K562 (cell line): ENCODE data around the gene RIT2. TPM values are rescaled to one million over a fixed set of nuclear protein-coding genes. Genes with fewer than 3 reads are reported as not detected.

Experiments
- ATAC-seq: fragments of 200-7000 bp; cut with Tn5 transposase; 3 replicates; pipeline ENCODE4 v1.9.1; 2020; ENCODE audit warnings: moderate library complexity
- BruUV-seq: library from RNA; stranded (reverse); fragments of 400-500 nt; replicated peaks from 2 replicates; lab custom pipeline; 2021; lab: Mats Ljungman, UMichigan
- CTCF ChIA-PET: fragments of 300-600 bp; formaldehyde crosslinking; extraction: SDS; loops from one replicate; lab custom pipeline; 2021; ENCODE audit warnings: low intra/inter-chr PET ratio; lab: Yijun Ruan, JAX
- POLR2A ChIA-PET: fragments of 300-600, 350-650 bp; sonication (Branson Sonifier 250); formaldehyde crosslinking; extraction: SDS; loops from one replicate; lab custom pipeline; 2021; ENCODE audit warnings: antibody characterized with exemption, inconsistent platforms; lab: Yijun Ruan, JAX
- DNase-seq, 4 experiments: peaks; one replicate each; pipeline versions ENCODE4 v3.0.0 to v3.0.0-alpha.2; 2011 to 2018; ENCODE audit warnings: low spot score in 3 of 4, mixed read lengths in 3 of 4; ENCODE audit errors: extremely low read depth in 1 of 4
- FAIRE-seq: peaks from 2 replicates; lab custom pipeline; 2011; peaks lifted over from hg19 to GRCh38; lab: Jason Lieb, UNC
- H2AFZ ChIP-seq: 2 replicates; pipeline ENCODE4 v1.6.0; 2011; ENCODE audit warnings: low read depth, low read length, control low read depth, inconsistent platforms
- H3K27ac ChIP-seq: fragments of 200-600 bp; 3 replicates; pipeline ENCODE4 v1.8.0; 2011; ENCODE audit warnings: low read depth, mild to moderate bottlenecking, control low read depth, inconsistent platforms, low read length, moderate library complexity, mixed read lengths; ENCODE audit errors: extremely low read depth
- H3K27me3 ChIP-seq, 2 experiments: fragments of 300-600 bp in 1 of 2; 2 replicates in 1 of 2; 3 replicates in 1 of 2; pipeline versions ENCODE4 v1.6.0 to v1.8.0; 2011; ENCODE audit warnings: inconsistent platforms in 2 of 2, low read length in 2 of 2, mild to moderate bottlenecking in 1 of 2, mixed read lengths in 1 of 2, moderate library complexity in 1 of 2; ENCODE audit not compliant: control insufficient read depth in 2 of 2, insufficient read depth in 2 of 2
- H3K36me3 ChIP-seq: fragments of 300-600 bp; 3 replicates; pipeline ENCODE4 v1.8.0; 2011; ENCODE audit warnings: mild to moderate bottlenecking, low read length, inconsistent platforms; ENCODE audit not compliant: control insufficient read depth, insufficient read depth
- H3K4me1 ChIP-seq, 2 experiments: fragments of 200-600 bp in 1 of 2; replicated peaks in 1 of 2; 2 replicates in 1 of 2; 3 replicates in 1 of 2; pipeline versions ENCODE4 v1.5.1 to v1.8.0; 2011; ENCODE audit warnings: inconsistent platforms in 2 of 2, low read length in 2 of 2, mild to moderate bottlenecking in 1 of 2, mixed read lengths in 1 of 2, moderate library complexity in 1 of 2; ENCODE audit not compliant: control insufficient read depth in 2 of 2, insufficient read depth in 2 of 2
- H3K4me2 ChIP-seq: 2 replicates; pipeline ENCODE4 v1.6.1; 2011; ENCODE audit warnings: low read length, control low read depth, inconsistent platforms, mixed read lengths; ENCODE audit not compliant: insufficient read depth
- H3K4me3 ChIP-seq: fragments of 200-600 bp; sonication (generic), shearing (Covaris generic); 2 replicates; pipeline ENCODE4 v1.5.1; 2016; ENCODE audit warnings: control low read depth, inconsistent platforms
- H3K79me2 ChIP-seq: fragments of 200-600 bp; 3 replicates; pipeline ENCODE4 v1.8.0; 2011; ENCODE audit warnings: low read length, inconsistent platforms; ENCODE audit not compliant: control insufficient read depth, insufficient read depth
- H3K9ac ChIP-seq, 2 experiments: 2 replicates each; pipeline versions ENCODE4 v1.6.0 to v1.6.1; 2011; ENCODE audit warnings: low read depth in 2 of 2, low read length in 2 of 2, control low read depth in 1 of 2, inconsistent platforms in 1 of 2, mild to moderate bottlenecking in 1 of 2, mixed read lengths in 1 of 2; ENCODE audit not compliant: insufficient read depth in 1 of 2
- H3K9me1 ChIP-seq: one replicate; pipeline ENCODE4 v1.6.0; 2011; ENCODE audit warnings: inconsistent platforms, mild to moderate bottlenecking, low read length, moderate library complexity; ENCODE audit not compliant: control insufficient read depth, insufficient read depth
- H3K9me3 ChIP-seq: replicated peaks from 2 replicates; pipeline ENCODE4 v1.5.1; 2011; ENCODE audit warnings: low read depth, low read length, inconsistent platforms; ENCODE audit not compliant: control insufficient read depth, insufficient read depth
- H4K20me1 ChIP-seq: replicated peaks from 2 replicates; pipeline ENCODE4 v1.6.1; 2011; ENCODE audit warnings: low read length, inconsistent platforms, mixed read lengths; ENCODE audit not compliant: control insufficient read depth, insufficient read depth
- ATF7 ChIP-seq: fragments of 450-650 bp; IDR thresholded peaks from 2 replicates; pipeline ENCODE4 v1.7.1; 2014; ENCODE audit warnings: mild to moderate bottlenecking, moderate library complexity
- BRD4 ChIP-seq: fragments of 200-600 bp; sonication (generic); IDR thresholded peaks from 2 replicates; pipeline ENCODE4 v1.6.1; 2017; ENCODE audit warnings: inconsistent platforms
- DMBX1 ChIP-seq: fragments of 250-450 bp; sonication (Bioruptor Pico); IDR thresholded peaks from 2 replicates; pipeline ENCODE4 v1.8.0; 2022; ENCODE audit warnings: inconsistent platforms, mild to moderate bottlenecking, moderate library complexity, borderline replicate concordance
- GTF2A2 ChIP-seq: IDR thresholded peaks from 2 replicates; pipeline ENCODE4 v1.6.1; 2016; ENCODE audit warnings: mild to moderate bottlenecking, missing genetic modification characterization, missing compliant biosample characterization
- NCOA6 ChIP-seq: fragments of 450-650 bp; IDR thresholded peaks from 2 replicates; pipeline ENCODE4 v1.6.1; 2017; ENCODE audit warnings: mild to moderate bottlenecking
- SMARCC2 ChIP-seq: fragments of 450-650 bp; IDR thresholded peaks from 2 replicates; pipeline ENCODE4 v1.6.1; 2017; ENCODE audit warnings: antibody characterized with exemption, moderate library complexity, mild to moderate bottlenecking, low read depth
- SP2 ChIP-seq: IDR thresholded peaks from 2 replicates; pipeline ENCODE4 v1.6.1; 2011; ENCODE audit warnings: mild to moderate bottlenecking, low read depth, low read length, moderate library complexity; ENCODE audit not compliant: poor library complexity, severe bottlenecking; ENCODE audit errors: extremely low read depth
- SPI1 ChIP-seq: IDR thresholded peaks from 2 replicates; pipeline ENCODE4 v1.6.1; 2011; ENCODE audit warnings: low read depth, low read length, control low read depth, borderline replicate concordance
- ZNF24 ChIP-seq: fragments of 450-650 bp; IDR thresholded peaks from 2 replicates; pipeline ENCODE4 v1.6.1; 2016
- ZNF253 ChIP-seq: fragments of 250-450 bp; sonication (Bioruptor Pico); conservative IDR thresholded peaks from 2 replicates; pipeline ENCODE4 v1.6.1; 2021; ENCODE audit warnings: mild to moderate bottlenecking
- in situ Hi-C: fragments of 300-500 bp; cut with MboI; formaldehyde crosslinking; loops from 4 replicates; pipeline ENCODE4 v1.15.0; 2018; ENCODE audit warnings: inconsistent platforms, mixed read lengths
- intact Hi-C: fragments of 100-400 bp; cut with micrococcal nuclease; formaldehyde crosslinking; loops from 2 replicates; pipeline ENCODE4 v1.14.2; 2022
- polyA plus RNA-seq, 8 experiments: library from polyadenylated mRNA; depleted of rRNA in 4 of 8; stranded (reverse) in 5 of 8; unstranded in 3 of 8; fragments of >200 nt; fragmentation: Nextera tagmentation in 2 of 8; fragmentation: Illumina TruSeq in 1 of 8; extraction: Ambion mirVana in 2 of 8; extraction: Trizol in 1 of 8; gene quantifications; 2 replicates each; pipeline versions ENCODE4 v1.2.1 to v1.2.3, GENCODE V29; 2011 to 2014; ENCODE audit warnings: inconsistent platforms in 1 of 8, missing spikeins in 1 of 8
- total RNA-seq, 7 experiments: library from RNA; depleted of rRNA in 6 of 7; stranded (reverse); fragments of >200 nt in 6 of 7; fragmentation: Illumina TruSeq in 2 of 7; extraction: Trizol in 2 of 7; gene quantifications; 2 replicates each; pipeline versions ENCODE4 v1.2.1 to v1.2.3, GENCODE V29; 2011 to 2021; ENCODE audit warnings: low replicate concordance in 1 of 7
- TF ChIP-seq, protein P1 (sequence below): sonication (generic); formaldehyde crosslinking; IDR thresholded peaks from 2 replicates; pipeline ENCODE4 v1.8.0; 2023; ENCODE audit warnings: mild to moderate bottlenecking, missing genetic modification reagents
- TF ChIP-seq, protein P2 (sequence below): sonication (generic); formaldehyde crosslinking; IDR thresholded peaks from 2 replicates; pipeline ENCODE4 v1.8.0; 2022; ENCODE audit warnings: missing genetic modification reagents, mild to moderate bottlenecking, moderate library complexity, borderline replicate concordance
- TF ChIP-seq, protein P3 (sequence below): fragments of 250-450 bp; sonication (Bioruptor Pico); IDR thresholded peaks from 2 replicates; pipeline ENCODE4 v1.8.0; 2022; ENCODE audit warnings: moderate library complexity, mild to moderate bottlenecking, inconsistent platforms
- TF ChIP-seq, protein P4 (sequence below): fragments of 250-450 bp; sonication (Bioruptor Pico); IDR thresholded peaks from 2 replicates; pipeline ENCODE4 v1.4.0; 2020
- TF ChIP-seq, protein P5 (sequence below), 2 experiments: IDR thresholded peaks; 2 replicates each; pipeline ENCODE4 v1.6.1; 2011; ENCODE audit warnings: borderline replicate concordance in 1 of 2, control low read depth in 1 of 2, low read depth in 1 of 2, low read length in 1 of 2, mild to moderate bottlenecking in 1 of 2, mixed read lengths in 1 of 2, moderate library complexity in 1 of 2; ENCODE audit not compliant: insufficient read depth in 1 of 2, insufficient read length in 1 of 2, poor library complexity in 1 of 2, severe bottlenecking in 1 of 2; ENCODE audit errors: extremely low read depth in 1 of 2
- TF ChIP-seq, protein P6 (sequence below): fragments of 450-650 bp; conservative IDR thresholded peaks from 2 replicates; pipeline ENCODE4 v1.6.1; 2016; ENCODE audit warnings: missing genetic modification characterization, low read depth, mild to moderate bottlenecking, missing compliant biosample characterization, moderate library complexity

Gene RIT2
- total and polyA plus RNA-seq, 9 of the 15 experiments (the other 6 are each of a cell fraction or from before 2014, with no cell fraction given) = not detected

DNA sequence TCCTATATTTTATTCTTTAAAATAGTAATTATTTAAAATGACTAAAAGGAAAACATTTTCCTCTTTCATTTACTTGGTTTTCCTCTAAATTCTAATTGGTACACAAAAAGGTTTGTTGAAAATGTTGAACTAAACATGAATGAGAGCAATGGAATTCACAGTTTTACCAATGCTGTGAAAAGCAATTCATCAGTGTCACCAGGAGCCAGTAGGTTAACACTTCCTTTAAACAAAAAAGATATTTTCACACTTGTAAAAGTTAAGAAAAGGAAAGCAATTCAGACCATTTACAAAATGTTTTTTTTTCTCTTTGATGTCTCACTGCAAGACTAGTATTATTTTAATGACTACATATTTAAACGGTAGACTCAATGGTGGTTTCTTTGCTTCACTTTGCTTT, 341.6 kb downstream of the RIT2 start (continued):
- TF ChIP-seq, protein P1, sequence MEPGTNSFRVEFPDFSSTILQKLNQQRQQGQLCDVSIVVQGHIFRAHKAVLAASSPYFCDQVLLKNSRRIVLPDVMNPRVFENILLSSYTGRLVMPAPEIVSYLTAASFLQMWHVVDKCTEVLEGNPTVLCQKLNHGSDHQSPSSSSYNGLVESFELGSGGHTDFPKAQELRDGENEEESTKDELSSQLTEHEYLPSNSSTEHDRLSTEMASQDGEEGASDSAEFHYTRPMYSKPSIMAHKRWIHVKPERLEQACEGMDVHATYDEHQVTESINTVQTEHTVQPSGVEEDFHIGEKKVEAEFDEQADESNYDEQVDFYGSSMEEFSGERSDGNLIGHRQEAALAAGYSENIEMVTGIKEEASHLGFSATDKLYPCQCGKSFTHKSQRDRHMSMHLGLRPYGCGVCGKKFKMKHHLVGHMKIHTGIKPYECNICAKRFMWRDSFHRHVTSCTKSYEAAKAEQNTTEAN (CRISPR knock-in tag) = no peak
- TF ChIP-seq, all 486 proteins: peak for 0

DNA sequence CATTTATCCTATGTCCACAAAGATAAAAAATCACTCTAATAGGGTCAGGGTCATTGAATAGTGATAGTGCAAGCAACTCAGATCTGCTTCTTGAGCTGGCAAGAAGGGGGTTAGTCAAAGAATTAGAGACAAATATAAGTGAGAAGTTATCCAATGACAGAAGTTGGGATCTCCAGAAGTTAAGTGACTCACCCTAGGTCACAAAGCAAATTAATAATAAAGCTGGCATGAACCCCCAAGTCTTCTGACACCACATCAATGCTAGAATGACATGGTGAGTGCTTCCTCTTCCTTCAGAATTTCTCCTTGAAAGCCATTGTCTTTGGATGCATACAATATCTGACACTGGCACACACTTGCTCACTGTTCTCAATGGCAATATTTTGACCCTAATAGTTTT, 343.5 kb downstream of the RIT2 start:
- Histone ChIP-seq H3K4me1 (no peaks in the 10 kb centered on the region), H3K9me1 (no peaks in the 10 kb centered on the region), H3K27me3 (no peaks in the 10 kb centered on the region), H2AFZ (no peak overlapping the region), H3K9ac (no peak overlapping the region), H3K36me3 (no peaks in the 10 kb centered on the region), H4K20me1 (no peaks in the 10 kb centered on the region), H3K79me2 (no peaks in the 10 kb centered on the region), H3K4me3 (no peak overlapping the region), H3K9me3 (no peaks in the 10 kb centered on the region), H3K27ac (no peak overlapping the region), H3K4me2 (no peak overlapping the region)
- no peak for FAIRE-seq
- POLR2A ChIA-PET = no interaction called here
- in situ Hi-C loops = no loop called here
- DNase-seq = no peak
- intact Hi-C loops = no loop called here
- CTCF ChIA-PET = no interaction called here
- no peak for ATAC-seq
- no TSS peak for BruUV-seq
- TF ChIP-seq ZNF253 (CRISPR knock-in tag) (no peak), ATF7 (no peak), GTF2A2 (tag) (no peak), SMARCC2 (no peak), SPI1 (no peak), NCOA6 (no peak), BRD4 (no peak), DMBX1 (CRISPR knock-in tag) (no peak), ZNF24 (no peak), SP2 (no peak)
- TF ChIP-seq, protein P2, sequence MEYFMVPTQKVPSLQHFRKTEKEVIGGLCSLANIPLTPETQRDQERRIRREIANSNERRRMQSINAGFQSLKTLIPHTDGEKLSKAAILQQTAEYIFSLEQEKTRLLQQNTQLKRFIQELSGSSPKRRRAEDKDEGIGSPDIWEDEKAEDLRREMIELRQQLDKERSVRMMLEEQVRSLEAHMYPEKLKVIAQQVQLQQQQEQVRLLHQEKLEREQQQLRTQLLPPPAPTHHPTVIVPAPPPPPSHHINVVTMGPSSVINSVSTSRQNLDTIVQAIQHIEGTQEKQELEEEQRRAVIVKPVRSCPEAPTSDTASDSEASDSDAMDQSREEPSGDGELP (CRISPR knock-in tag) = no peak
- TF ChIP-seq, protein P3, sequence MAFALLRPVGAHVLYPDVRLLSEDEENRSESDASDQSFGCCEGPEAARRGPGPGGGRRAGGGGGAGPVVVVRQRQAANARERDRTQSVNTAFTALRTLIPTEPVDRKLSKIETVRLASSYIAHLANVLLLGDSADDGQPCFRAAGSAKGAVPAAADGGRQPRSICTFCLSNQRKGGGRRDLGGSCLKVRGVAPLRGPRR (CRISPR knock-in tag) = no peak
- TF ChIP-seq, protein P4, sequence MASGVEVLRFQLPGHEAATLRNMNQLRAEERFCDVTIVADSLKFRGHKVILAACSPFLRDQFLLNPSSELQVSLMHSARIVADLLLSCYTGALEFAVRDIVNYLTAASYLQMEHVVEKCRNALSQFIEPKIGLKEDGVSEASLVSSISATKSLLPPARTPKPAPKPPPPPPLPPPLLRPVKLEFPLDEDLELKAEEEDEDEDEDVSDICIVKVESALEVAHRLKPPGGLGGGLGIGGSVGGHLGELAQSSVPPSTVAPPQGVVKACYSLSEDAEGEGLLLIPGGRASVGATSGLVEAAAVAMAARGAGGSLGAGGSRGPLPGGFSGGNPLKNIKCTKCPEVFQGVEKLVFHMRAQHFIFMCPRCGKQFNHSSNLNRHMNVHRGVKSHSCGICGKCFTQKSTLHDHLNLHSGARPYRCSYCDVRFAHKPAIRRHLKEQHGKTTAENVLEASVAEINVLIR (CRISPR knock-in tag) = no peak
- TF ChIP-seq, protein P5, sequence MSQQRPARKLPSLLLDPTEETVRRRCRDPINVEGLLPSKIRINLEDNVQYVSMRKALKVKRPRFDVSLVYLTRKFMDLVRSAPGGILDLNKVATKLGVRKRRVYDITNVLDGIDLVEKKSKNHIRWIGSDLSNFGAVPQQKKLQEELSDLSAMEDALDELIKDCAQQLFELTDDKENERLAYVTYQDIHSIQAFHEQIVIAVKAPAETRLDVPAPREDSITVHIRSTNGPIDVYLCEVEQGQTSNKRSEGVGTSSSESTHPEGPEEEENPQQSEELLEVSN (IDR thresholded peaks at IDR 0.05; ENCODE audit: borderline replicate concordance in 1 of 2, extremely low read depth in 1 of 2, insufficient read depth in 1 of 2, insufficient read length in 1 of 2, low read depth in 1 of 2, low read length in 1 of 2, poor library complexity in 1 of 2, severe bottlenecking in 1 of 2) = no peak
- TF ChIP-seq, protein P6, sequence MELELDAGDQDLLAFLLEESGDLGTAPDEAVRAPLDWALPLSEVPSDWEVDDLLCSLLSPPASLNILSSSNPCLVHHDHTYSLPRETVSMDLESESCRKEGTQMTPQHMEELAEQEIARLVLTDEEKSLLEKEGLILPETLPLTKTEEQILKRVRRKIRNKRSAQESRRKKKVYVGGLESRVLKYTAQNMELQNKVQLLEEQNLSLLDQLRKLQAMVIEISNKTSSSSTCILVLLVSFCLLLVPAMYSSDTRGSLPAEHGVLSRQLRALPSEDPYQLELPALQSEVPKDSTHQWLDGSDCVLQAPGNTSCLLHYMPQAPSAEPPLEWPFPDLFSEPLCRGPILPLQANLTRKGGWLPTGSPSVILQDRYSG (tag) = no peak
